ENCODE measurements around the gene GRAMD4.
"Not testable (repeated sequence)": the region's sequence is repeated elsewhere in the genome, so short reads cannot be mapped to it uniquely, and the experiment has no call there.

The GRAMD4 gene

GRCh38 chr22:46618667-46619066 lies 1.5 kb upstream of the GRAMD4 start:
- TF ChIP-seq EZH2 (IDR thresholded peaks at IDR 0.05; ENCODE audit: borderline replicate concordance, low read length) = no peak
- TF ChIP-seq, protein P1, sequence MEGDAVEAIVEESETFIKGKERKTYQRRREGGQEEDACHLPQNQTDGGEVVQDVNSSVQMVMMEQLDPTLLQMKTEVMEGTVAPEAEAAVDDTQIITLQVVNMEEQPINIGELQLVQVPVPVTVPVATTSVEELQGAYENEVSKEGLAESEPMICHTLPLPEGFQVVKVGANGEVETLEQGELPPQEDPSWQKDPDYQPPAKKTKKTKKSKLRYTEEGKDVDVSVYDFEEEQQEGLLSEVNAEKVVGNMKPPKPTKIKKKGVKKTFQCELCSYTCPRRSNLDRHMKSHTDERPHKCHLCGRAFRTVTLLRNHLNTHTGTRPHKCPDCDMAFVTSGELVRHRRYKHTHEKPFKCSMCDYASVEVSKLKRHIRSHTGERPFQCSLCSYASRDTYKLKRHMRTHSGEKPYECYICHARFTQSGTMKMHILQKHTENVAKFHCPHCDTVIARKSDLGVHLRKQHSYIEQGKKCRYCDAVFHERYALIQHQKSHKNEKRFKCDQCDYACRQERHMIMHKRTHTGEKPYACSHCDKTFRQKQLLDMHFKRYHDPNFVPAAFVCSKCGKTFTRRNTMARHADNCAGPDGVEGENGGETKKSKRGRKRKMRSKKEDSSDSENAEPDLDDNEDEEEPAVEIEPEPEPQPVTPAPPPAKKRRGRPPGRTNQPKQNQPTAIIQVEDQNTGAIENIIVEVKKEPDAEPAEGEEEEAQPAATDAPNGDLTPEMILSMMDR (IDR thresholded peaks at IDR 0.05; ENCODE audit: low read length) = no peak
- Histone ChIP-seq H3K79me2 (ENCODE audit: insufficient read depth, low read length) (no peaks in the 10 kb centered on the region), H3K4me3 (ENCODE audit: low read depth, low read length, poor library complexity, severe bottlenecking) (no peak overlapping the region)

GRCh38 chr22:46619240-46619829 lies 851 bp upstream of the GRAMD4 start:
- H3K36me3 ChIP-seq (ENCODE audit: insufficient read depth, low read length) = no peaks in the 10 kb centered on the region; the same call in 1 of the 2 replicates
- no peaks in the 10 kb centered on the region for H3K9me3 ChIP-seq (ENCODE audit: low read length)
- H2AFZ ChIP-seq (ENCODE audit: low read length) = no peak overlapping the region
- H3K9ac ChIP-seq (ENCODE audit: low read length) = no peak overlapping the region
- no peak overlapping the region for H3K4me3 ChIP-seq (ENCODE audit: low read depth, low read length, poor library complexity, severe bottlenecking)
- H3K79me2 ChIP-seq (ENCODE audit: insufficient read depth, low read length) = no peaks in the 10 kb centered on the region
- TF ChIP-seq EZH2 (IDR thresholded peaks at IDR 0.05; ENCODE audit: borderline replicate concordance, low read length) = no peak
- TF ChIP-seq, protein P1 (IDR thresholded peaks at IDR 0.05; ENCODE audit: low read length) = no peak
- no peaks in the 10 kb centered on the region for H4K20me1 ChIP-seq (ENCODE audit: insufficient read depth, low read length)
- H3K4me2 ChIP-seq (ENCODE audit: low read length) = no peak overlapping the region
- no peak overlapping the region for H3K27ac ChIP-seq (ENCODE audit: low read depth, low read length, poor library complexity, severe bottlenecking)
- H3K27me3 ChIP-seq (ENCODE audit: insufficient read depth, low read length) = no peaks in the 10 kb centered on the region
- H3K9me2 ChIP-seq (ENCODE audit: low read depth, low read length) = no peaks in the 10 kb centered on the region
- peaks cover 22% of the 10 kb centered on the region for H3K4me1 ChIP-seq (ENCODE audit: insufficient read depth, low read length, severe bottlenecking)
- no peaks in the 10 kb centered on the region for H3F3A ChIP-seq (ENCODE audit: insufficient read depth, low read length)

More at GRCh38 chr22:46618667-46619066, 1.5 kb upstream of the GRAMD4 start:
- Histone ChIP-seq H3K9me2 (ENCODE audit: low read depth, low read length) (no peaks in the 10 kb centered on the region), H3K36me3 (ENCODE audit: insufficient read depth, low read length) (no peaks in the 10 kb centered on the region), H3K9me3 (ENCODE audit: low read length) (no peaks in the 10 kb centered on the region), H4K20me1 (ENCODE audit: insufficient read depth, low read length) (no peaks in the 10 kb centered on the region), H3K27me3 (ENCODE audit: insufficient read depth, low read length) (no peaks in the 10 kb centered on the region), H3K4me1 (ENCODE audit: insufficient read depth, low read length, severe bottlenecking) (peaks cover 23% of the 10 kb centered on the region), H3F3A (ENCODE audit: insufficient read depth, low read length) (no peaks in the 10 kb centered on the region), H3K4me2 (ENCODE audit: low read length) (no peak overlapping the region), H2AFZ (ENCODE audit: low read length) (no peak overlapping the region), H3K27ac (ENCODE audit: low read depth, low read length, poor library complexity, severe bottlenecking) (no peak overlapping the region), H3K9ac (ENCODE audit: low read length) (no peak overlapping the region)

DNA sequence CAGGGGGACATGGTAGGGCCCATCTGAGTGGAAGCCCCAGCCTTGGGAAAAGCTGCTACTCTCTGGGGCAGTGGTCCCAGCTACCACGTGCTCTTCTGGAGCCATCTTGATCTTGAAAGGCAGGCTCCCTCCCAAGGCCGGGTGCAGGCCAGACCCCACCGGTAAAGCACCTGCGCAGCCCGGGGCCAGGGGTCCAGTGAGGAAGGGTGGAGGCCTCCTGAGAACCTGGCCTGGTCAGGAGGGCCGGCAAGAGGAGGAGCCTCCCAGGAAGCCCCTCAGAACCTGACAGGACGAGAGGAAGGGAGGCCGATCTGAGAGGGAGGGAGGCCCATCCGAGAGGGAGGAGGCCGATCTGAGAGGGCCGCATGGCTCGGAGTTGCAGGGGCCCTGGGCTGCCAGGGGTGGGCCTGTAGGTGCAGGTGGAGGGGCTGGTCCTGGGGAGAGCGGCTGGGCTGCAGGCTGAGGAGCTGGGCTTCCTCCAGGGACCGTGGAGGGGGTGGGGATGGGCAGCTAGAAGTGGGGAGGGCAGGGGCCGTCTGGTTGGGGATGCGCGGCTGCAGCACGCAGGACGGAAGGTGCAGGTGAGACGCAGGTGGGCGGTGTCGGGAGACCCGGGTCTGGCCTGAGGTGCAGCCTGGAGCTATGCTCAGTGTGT lies 529 bp downstream of the GRAMD4 start:
- Histone ChIP-seq H3K4me2 (ENCODE audit: low read length) (no peak overlapping the region), H3F3A (ENCODE audit: insufficient read depth, low read length) (no peaks in the 10 kb centered on the region), H3K79me2 (ENCODE audit: insufficient read depth, low read length) (no peaks in the 10 kb centered on the region), H3K4me3 (ENCODE audit: low read depth, low read length, poor library complexity, severe bottlenecking) (no peak overlapping the region), H3K27me3 (ENCODE audit: insufficient read depth, low read length) (no peaks in the 10 kb centered on the region), H3K27ac (ENCODE audit: low read depth, low read length, poor library complexity, severe bottlenecking) (no peak overlapping the region), H4K20me1 (ENCODE audit: insufficient read depth, low read length) (no peaks in the 10 kb centered on the region), H3K9ac (ENCODE audit: low read length) (no peak overlapping the region), H3K9me2 (ENCODE audit: low read depth, low read length) (no peaks in the 10 kb centered on the region), H3K36me3 (ENCODE audit: insufficient read depth, low read length) (no peaks in the 10 kb centered on the region; the same call in 1 of the 2 replicates), H2AFZ (ENCODE audit: low read length) (no peak overlapping the region), H3K4me1 (ENCODE audit: insufficient read depth, low read length, severe bottlenecking) (peaks cover 17% of the 10 kb centered on the region), H3K9me3 (ENCODE audit: low read length) (no peaks in the 10 kb centered on the region)
- TF ChIP-seq, protein P1 (IDR thresholded peaks at IDR 0.05; ENCODE audit: low read length) = no peak
- TF ChIP-seq EZH2 (IDR thresholded peaks at IDR 0.05; ENCODE audit: borderline replicate concordance, low read length) = no peak

GRCh38 chr22:46621243-46621930 lies 1.2 kb downstream of the GRAMD4 start:
- not testable (repeated sequence) for H3K9ac ChIP-seq (ENCODE audit: low read length); H2AFZ ChIP-seq (ENCODE audit: low read length); H3K4me3 ChIP-seq (ENCODE audit: low read depth, low read length, poor library complexity, severe bottlenecking); H3F3A ChIP-seq (ENCODE audit: insufficient read depth, low read length); H3K27ac ChIP-seq (ENCODE audit: low read depth, low read length, poor library complexity, severe bottlenecking); H3K27me3 ChIP-seq (ENCODE audit: insufficient read depth, low read length); H3K4me2 ChIP-seq (ENCODE audit: low read length); H3K79me2 ChIP-seq (ENCODE audit: insufficient read depth, low read length); H3K9me3 ChIP-seq (ENCODE audit: low read length); H3K36me3 ChIP-seq (ENCODE audit: insufficient read depth, low read length); H4K20me1 ChIP-seq (ENCODE audit: insufficient read depth, low read length); H3K9me2 ChIP-seq (ENCODE audit: low read depth, low read length)
- H3K4me1 ChIP-seq (ENCODE audit: insufficient read depth, low read length, severe bottlenecking) = peaks cover 17% of the 10 kb centered on the region

Measured in OCI-LY1 (cell line).